ENCODE results near the gene PEX10. TPM values are rescaled to one million over a fixed set of nuclear protein-coding genes. Genes with fewer than 3 reads are reported as not detected.

The PEX10 gene
- total and polyA plus RNA-seq, 10 of the 15 experiments (the other 5 are each of a cell fraction or from before 2014, with no cell fraction given): 0.24 to 24.9 (median 16.8) TPM; not detected in 1

- SMC1A ChIA-PET (ENCODE audit: uncharacterized antibody, unreplicated experiment): no interaction called here
- H4K20me1 ChIP-seq (ENCODE audit: control insufficient read depth, insufficient read depth): no peaks in the 10 kb centered on the region
- no peak overlapping the region for H3K27ac ChIP-seq (ENCODE audit: control insufficient read depth, insufficient read depth)
- no TSS peak for BruUV-seq (replicated peaks)
- H3K4me2 ChIP-seq (ENCODE audit: control insufficient read depth, insufficient read depth): no peak overlapping the region
- H3K4me3 ChIP-seq: no peak overlapping the region
- CTCF ChIA-PET: no interaction called here
- 84% methylated on average over 26 of the region's 28 CpGs for WGBS (ENCODE audit: insufficient coverage, insufficient replicate concordance, low lambda C conversion rate, missing lambda C conversion rate)
- no peaks in the 10 kb centered on the region for H3K79me2 ChIP-seq (ENCODE audit: control insufficient read depth, insufficient read depth, low read length)
- H3K9me3 ChIP-seq (replicated peaks; ENCODE audit: control insufficient read depth, insufficient read depth, low read length): no peaks in the 10 kb centered on the region
- DNase-seq (ENCODE audit: low read depth, low spot score) (no peak), ATAC-seq (no peak), FAIRE-seq (no peak)
- RAD21 ChIA-PET (ENCODE audit: unreplicated experiment): no interaction called here
- intact Hi-C loops (cut with micrococcal nuclease; ENCODE audit: unreplicated experiment): no loop called here
- H3K27me3 ChIP-seq (replicated peaks in 1 of 2; ENCODE audit: control insufficient read depth in 2 of 2, insufficient read depth in 2 of 2, low read length in 1 of 2): no peaks in the 10 kb centered on the region
- POLR2A ChIA-PET: no interaction called here
- no peak overlapping the region for H3K9ac ChIP-seq (ENCODE audit: control insufficient read depth, insufficient read depth, low read length)
- H3K36me3 ChIP-seq (ENCODE audit: control insufficient read depth in 2 of 2, insufficient read depth in 2 of 2, low read length in 1 of 2): peaks cover 12 to 18% of the 10 kb centered on the region in 2 experiments
- no peak overlapping the region for H2AFZ ChIP-seq (ENCODE audit: control insufficient read depth, low read depth, low read length)
- in situ Hi-C loops (cut with MboI): no loop called here
- no peak for TF ChIP-seq RAD21 (IDR thresholded peaks at IDR 0.05; ENCODE audit: insufficient read depth, low read depth, low read length)
- no peak for TF ChIP-seq CEBPZ (IDR thresholded peaks at IDR 0.05; ENCODE audit: low read depth, low read length)
- no peak for TF ChIP-seq WRNIP1 (IDR thresholded peaks at IDR 0.05; ENCODE audit: borderline replicate concordance, low read depth, low read length)
- no peak for TF ChIP-seq ASH2L (IDR thresholded peaks at IDR 0.05; ENCODE audit: borderline replicate concordance, low read depth)
- no peak for TF ChIP-seq TCF3 (IDR thresholded peaks at IDR 0.05; ENCODE audit: borderline replicate concordance, insufficient read depth, low read depth, low read length)
- TF ChIP-seq ZNF24 (IDR thresholded peaks at IDR 0.05): no peak
- TF ChIP-seq IKZF2 (IDR thresholded peaks at IDR 0.05): no peak
- TF ChIP-seq SIX5 (IDR thresholded peaks at IDR 0.05; ENCODE audit: low read depth, low read length, severe bottlenecking): no peak
- TF ChIP-seq CHD4 (IDR thresholded peaks at IDR 0.05): no peak
- TF ChIP-seq CREB1 (IDR thresholded peaks at IDR 0.05; ENCODE audit: low read depth): no peak
- no peak for TF ChIP-seq IRF4 (IDR thresholded peaks at IDR 0.05; ENCODE audit: low read depth, low read length)
- no peak for TF ChIP-seq RUNX3 (IDR thresholded peaks at IDR 0.05; ENCODE audit: low read length)
- no peak for TF ChIP-seq STAT1 (conservative IDR thresholded peaks at IDR 0.05)
- TF ChIP-seq ATF2 (IDR thresholded peaks at IDR 0.05; ENCODE audit: low read length): no peak
- TF ChIP-seq E2F8 (IDR thresholded peaks at IDR 0.05; ENCODE audit: low read depth, partially characterized antibody): no peak
- TF ChIP-seq KAT2A (conservative IDR thresholded peaks at IDR 0.05; ENCODE audit: control insufficient read depth, low read depth, low read length): no peak
- no peaks in the 10 kb centered on the region for H3K4me1 ChIP-seq (ENCODE audit: control insufficient read depth, insufficient read depth, low read length)
Measured at GRCh38 chr1:2405588-2406295, 6.6 kb downstream of the PEX10 start.
